Neural cell (in vitro differentiated cells): ENCODE measurements around the gene FLT1. TPM values are rescaled to one million over a fixed set of nuclear protein-coding genes. Genes with fewer than 3 reads are reported as not detected.

Experiments used
- H2AFZ ChIP-seq: fragments of 200-600, 300-800 bp; sonication (generic), shearing (Covaris generic); 2 replicates; pipeline ENCODE4 v1.6.0; 2014; ENCODE audit warnings: low read depth, mild to moderate bottlenecking, antibody characterized with exemption, low read length, moderate library complexity
- H3F3A ChIP-seq: fragments of 200-600 bp; shearing (Covaris generic); 2 replicates; pipeline ENCODE4 v1.6.1; 2016; ENCODE audit warnings: mild to moderate bottlenecking, moderate library complexity, mixed read lengths, antibody characterized with exemption, low read length; ENCODE audit not compliant: insufficient read depth, poor library complexity, severe bottlenecking
- H3K27ac ChIP-seq: fragments of 200-600, 300-800 bp; sonication (generic), shearing (Covaris generic); 2 replicates; pipeline ENCODE4 v1.5.1; 2014; ENCODE audit warnings: mild to moderate bottlenecking, low read length, moderate library complexity
- H3K27me3 ChIP-seq: fragments of 300-800, 200-600 bp; sonication (generic), shearing (Covaris generic); 2 replicates; pipeline ENCODE4 v1.6.0; 2014; ENCODE audit warnings: mild to moderate bottlenecking, low read depth, low read length, moderate library complexity; ENCODE audit not compliant: insufficient read depth
- H3K36me3 ChIP-seq: fragments of 300-800, 200-600 bp; sonication (generic), shearing (Covaris generic); 2 replicates; pipeline ENCODE4 v1.5.1; 2014; ENCODE audit warnings: mild to moderate bottlenecking, antibody characterized with exemption, low read length, moderate library complexity; ENCODE audit not compliant: insufficient read depth
- H3K4me2 ChIP-seq: fragments of 300-800, 200-600 bp; sonication (generic), shearing (Covaris generic); 2 replicates; pipeline ENCODE4 v1.6.0; 2014; ENCODE audit warnings: mild to moderate bottlenecking, low read length
- H3K4me3 ChIP-seq: fragments of 300-800, 200-600 bp; sonication (generic), shearing (Covaris generic); 2 replicates; pipeline ENCODE4 v1.5.1; 2014; ENCODE audit warnings: mild to moderate bottlenecking, low read length, moderate library complexity
- H3K79me2 ChIP-seq: fragments of 200-600 bp; shearing (Covaris generic); replicated peaks from 2 replicates; pipeline ENCODE4 v1.6.0; 2014; ENCODE audit warnings: mild to moderate bottlenecking, low read length, moderate library complexity; ENCODE audit not compliant: insufficient read depth
- H3K9ac ChIP-seq: fragments of 300-800, 200-600 bp; sonication (generic), shearing (Covaris generic); 2 replicates; pipeline ENCODE4 v1.6.1; 2016; ENCODE audit warnings: mild to moderate bottlenecking, low read length, mixed read lengths
- H3K9me2 ChIP-seq: fragments of 200-600 bp; shearing (Covaris generic); 2 replicates; pipeline ENCODE4 v1.6.1; 2016; ENCODE audit warnings: mild to moderate bottlenecking, low read length, mixed read lengths; ENCODE audit not compliant: insufficient read depth
- H3K9me3 ChIP-seq: fragments of 200-600, 300-800 bp; sonication (generic), shearing (Covaris generic); 2 replicates; pipeline ENCODE4 v1.6.1; 2016; ENCODE audit warnings: mild to moderate bottlenecking, mixed run types, low read length, moderate library complexity, mixed read lengths
- H4K20me1 ChIP-seq: fragments of 200-600 bp; shearing (Covaris generic); 2 replicates; pipeline ENCODE4 v1.6.1; 2016; ENCODE audit warnings: mild to moderate bottlenecking, mixed run types; ENCODE audit not compliant: insufficient read depth
- CTCF ChIP-seq: fragments of 450-650 bp; IDR thresholded peaks from 2 replicates; pipeline ENCODE4 v1.5.1; 2014; ENCODE audit warnings: antibody characterized with exemption, mild to moderate bottlenecking, moderate library complexity; ENCODE audit not compliant: poor library complexity, severe bottlenecking
- EP300 ChIP-seq: fragments of 450-650 bp; conservative IDR thresholded peaks from 2 replicates; pipeline ENCODE4 v1.6.1; 2014; ENCODE audit warnings: antibody characterized with exemption, mild to moderate bottlenecking, moderate library complexity; ENCODE audit not compliant: poor library complexity, severe bottlenecking
- EZH2 ChIP-seq: fragments of 200-600, 300-800 bp; shearing (Covaris generic), sonication (generic); IDR thresholded peaks from 2 replicates; pipeline ENCODE4 v1.6.1; 2014; ENCODE audit warnings: antibody characterized with exemption, low read length, borderline replicate concordance, mild to moderate bottlenecking; ENCODE audit not compliant: insufficient read depth, poor library complexity, severe bottlenecking
- MXI1 ChIP-seq: fragments of 450-650 bp; conservative IDR thresholded peaks from 2 replicates; pipeline ENCODE4 v1.6.1; 2014; ENCODE audit warnings: antibody characterized with exemption, mild to moderate bottlenecking; ENCODE audit not compliant: poor library complexity, severe bottlenecking
- POLR2AphosphoS5 ChIP-seq: IDR thresholded peaks from 2 replicates; pipeline ENCODE4 v1.6.1; 2012
- RAD21 ChIP-seq: fragments of 450-650 bp; conservative IDR thresholded peaks from 2 replicates; pipeline ENCODE4 v1.6.1; 2014; ENCODE audit warnings: antibody characterized with exemption, mild to moderate bottlenecking, moderate library complexity
- SMC3 ChIP-seq: fragments of 450-650 bp; conservative IDR thresholded peaks from 2 replicates; pipeline ENCODE4 v1.6.1; 2014; ENCODE audit warnings: antibody characterized with exemption, mild to moderate bottlenecking, moderate library complexity; ENCODE audit not compliant: poor library complexity
- TAF1 ChIP-seq: IDR thresholded peaks from 2 replicates; pipeline ENCODE4 v1.6.1; 2012; ENCODE audit warnings: low read depth
- polyA plus RNA-seq: library from polyadenylated mRNA; depleted of rRNA; stranded (reverse); fragments of >200 nt; gene quantifications from 2 replicates; pipeline ENCODE4 v1.2.3, GENCODE V29; 2014
- TF ChIP-seq, protein P1 (sequence below): IDR thresholded peaks from 2 replicates; pipeline ENCODE4 v1.6.1; 2012; ENCODE audit warnings: borderline replicate concordance

Gene FLT1
- polyA plus RNA-seq, 1 donor from 2014 or later, result not detected

- peaks cover 62% of the 10 kb centered on the region for H3K27me3 ChIP-seq
- H3K9ac ChIP-seq, result no peak overlapping the region
- no peaks in the 10 kb centered on the region for H3K9me2 ChIP-seq
- H3K4me2 ChIP-seq, result no peak overlapping the region
- H4K20me1 ChIP-seq, result no peaks in the 10 kb centered on the region
- TF ChIP-seq CTCF (no peak), TAF1 (no peak), RAD21 (no peak), POLR2AphosphoS5 (no peak), EZH2 (no peak), SMC3 (no peak), MXI1 (no peak), EP300 (no peak)
- TF ChIP-seq, protein P1, sequence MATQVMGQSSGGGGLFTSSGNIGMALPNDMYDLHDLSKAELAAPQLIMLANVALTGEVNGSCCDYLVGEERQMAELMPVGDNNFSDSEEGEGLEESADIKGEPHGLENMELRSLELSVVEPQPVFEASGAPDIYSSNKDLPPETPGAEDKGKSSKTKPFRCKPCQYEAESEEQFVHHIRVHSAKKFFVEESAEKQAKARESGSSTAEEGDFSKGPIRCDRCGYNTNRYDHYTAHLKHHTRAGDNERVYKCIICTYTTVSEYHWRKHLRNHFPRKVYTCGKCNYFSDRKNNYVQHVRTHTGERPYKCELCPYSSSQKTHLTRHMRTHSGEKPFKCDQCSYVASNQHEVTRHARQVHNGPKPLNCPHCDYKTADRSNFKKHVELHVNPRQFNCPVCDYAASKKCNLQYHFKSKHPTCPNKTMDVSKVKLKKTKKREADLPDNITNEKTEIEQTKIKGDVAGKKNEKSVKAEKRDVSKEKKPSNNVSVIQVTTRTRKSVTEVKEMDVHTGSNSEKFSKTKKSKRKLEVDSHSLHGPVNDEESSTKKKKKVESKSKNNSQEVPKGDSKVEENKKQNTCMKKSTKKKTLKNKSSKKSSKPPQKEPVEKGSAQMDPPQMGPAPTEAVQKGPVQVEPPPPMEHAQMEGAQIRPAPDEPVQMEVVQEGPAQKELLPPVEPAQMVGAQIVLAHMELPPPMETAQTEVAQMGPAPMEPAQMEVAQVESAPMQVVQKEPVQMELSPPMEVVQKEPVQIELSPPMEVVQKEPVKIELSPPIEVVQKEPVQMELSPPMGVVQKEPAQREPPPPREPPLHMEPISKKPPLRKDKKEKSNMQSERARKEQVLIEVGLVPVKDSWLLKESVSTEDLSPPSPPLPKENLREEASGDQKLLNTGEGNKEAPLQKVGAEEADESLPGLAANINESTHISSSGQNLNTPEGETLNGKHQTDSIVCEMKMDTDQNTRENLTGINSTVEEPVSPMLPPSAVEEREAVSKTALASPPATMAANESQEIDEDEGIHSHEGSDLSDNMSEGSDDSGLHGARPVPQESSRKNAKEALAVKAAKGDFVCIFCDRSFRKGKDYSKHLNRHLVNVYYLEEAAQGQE, result no peak
- no peaks in the 10 kb centered on the region for H3K36me3 ChIP-seq
- H3K9me3 ChIP-seq, result no peaks in the 10 kb centered on the region
- no peaks in the 10 kb centered on the region for H3F3A ChIP-seq
- H3K4me3 ChIP-seq, result no peak overlapping the region
- H3K27ac ChIP-seq, result no peak overlapping the region
- no peaks in the 10 kb centered on the region for H3K79me2 ChIP-seq
- H2AFZ ChIP-seq, result no peak overlapping the region
Observed at GRCh38 chr13:28496188-28496564, 1.2 kb upstream of the FLT1 start.

DNA sequence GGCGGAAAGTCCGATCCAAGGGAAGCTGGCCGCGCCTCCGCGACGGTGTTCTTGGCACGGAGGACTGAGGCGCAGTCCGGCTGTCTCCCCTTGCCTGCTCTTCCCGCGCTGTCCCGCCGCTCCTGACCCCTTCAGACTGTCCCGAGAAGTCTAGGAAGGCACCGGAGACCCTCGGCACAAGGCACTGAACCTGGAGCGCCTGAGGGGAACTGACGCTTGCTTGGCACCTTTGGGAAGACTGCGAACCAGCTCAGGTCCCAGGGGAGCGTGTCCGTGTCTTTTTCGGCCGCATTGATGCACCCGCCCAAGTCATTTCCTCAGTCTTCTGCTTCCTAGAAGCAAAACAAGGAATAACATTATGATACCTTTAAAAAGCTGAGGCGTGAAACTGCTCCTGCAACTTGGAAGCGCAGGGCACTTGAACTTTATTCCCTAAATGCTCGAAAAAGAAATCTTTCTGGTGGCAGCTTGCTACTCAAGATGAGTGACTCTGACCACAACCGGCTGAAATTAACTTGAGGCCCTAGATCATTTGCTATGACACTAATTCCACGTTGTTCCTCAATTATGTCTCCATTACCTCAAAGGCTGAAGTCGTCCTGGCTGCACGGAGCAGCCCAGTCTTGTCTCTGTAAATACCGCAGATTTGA is 735 bp upstream of the FLT1 start:
- H2AFZ ChIP-seq, result no peak overlapping the region
- H3K27ac ChIP-seq, result no peak overlapping the region
- no peaks in the 10 kb centered on the region for H3K9me2 ChIP-seq
- H3K27me3 ChIP-seq, result peaks cover 67% of the 10 kb centered on the region
- no peaks in the 10 kb centered on the region for H3F3A ChIP-seq
- TF ChIP-seq EZH2 (peak; percentile 83), RAD21 (no peak), EP300 (no peak)
- no peaks in the 10 kb centered on the region for H3K79me2 ChIP-seq
- H3K36me3 ChIP-seq, result no peaks in the 10 kb centered on the region
- no peaks in the 10 kb centered on the region for H3K9me3 ChIP-seq
- peak overlapping the region; percentile 67 for H3K4me3 ChIP-seq
- H3K9ac ChIP-seq, result no peak overlapping the region
- no peak overlapping the region for H3K4me2 ChIP-seq
- no peaks in the 10 kb centered on the region for H4K20me1 ChIP-seq

DNA sequence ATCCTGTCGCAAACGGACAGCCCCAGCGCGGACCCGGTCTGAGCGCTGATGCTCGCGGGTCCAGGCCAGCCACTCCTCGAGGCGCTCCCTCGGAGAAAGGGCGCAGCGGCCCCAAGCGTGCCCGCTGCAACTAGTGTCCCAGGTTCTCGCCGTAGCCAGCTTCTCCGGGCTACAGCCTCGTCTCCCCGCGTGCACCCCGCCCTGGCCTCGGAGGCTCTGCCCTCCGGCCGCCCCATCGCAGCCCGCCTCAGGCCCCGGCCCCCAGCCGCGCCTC is 487 bp downstream of the FLT1 start:
- Histone ChIP-seq H3K9ac (peak overlapping the region; percentile 33), H2AFZ (no peak overlapping the region), H3K9me3 (no peaks in the 10 kb centered on the region), H3K9me2 (no peaks in the 10 kb centered on the region), H3K4me3 (peak overlapping the region; percentile 67), H3K27me3 (peaks cover 75% of the 10 kb centered on the region), H3K36me3 (no peaks in the 10 kb centered on the region), H3K79me2 (no peaks in the 10 kb centered on the region), H4K20me1 (no peaks in the 10 kb centered on the region), H3K27ac (no peak overlapping the region), H3K4me2 (peak overlapping the region; percentile 24), H3F3A (no peaks in the 10 kb centered on the region)
- TF ChIP-seq SMC3, result no peak
- peak; percentile 72 for TF ChIP-seq EZH2
